Measurements from ENCODE around the gene SYT1.

SYT1 gene

GRCh38 chr12:79301181-79301580 lies 436.6 kb downstream of the SYT1 start:
- no peaks in the 10 kb centered on the region for H3K9me3 ChIP-seq (ENCODE audit: insufficient read depth, low read depth, low read length)
- no peak overlapping the region for H3K4me3 ChIP-seq (ENCODE audit: low read length)
- no peaks in the 10 kb centered on the region for H3K4me1 ChIP-seq (ENCODE audit: insufficient read depth, low read length)
- H3K9ac ChIP-seq (ENCODE audit: low read depth, low read length) = no peak overlapping the region
- no peaks in the 10 kb centered on the region for H3K27me3 ChIP-seq (ENCODE audit: insufficient read depth, low read length)
- H3K36me3 ChIP-seq (ENCODE audit: insufficient read depth, low read depth, low read length) = peaks cover 28% of the 10 kb centered on the region
- no peak overlapping the region for H3K27ac ChIP-seq (ENCODE audit: low read length)

DNA sequence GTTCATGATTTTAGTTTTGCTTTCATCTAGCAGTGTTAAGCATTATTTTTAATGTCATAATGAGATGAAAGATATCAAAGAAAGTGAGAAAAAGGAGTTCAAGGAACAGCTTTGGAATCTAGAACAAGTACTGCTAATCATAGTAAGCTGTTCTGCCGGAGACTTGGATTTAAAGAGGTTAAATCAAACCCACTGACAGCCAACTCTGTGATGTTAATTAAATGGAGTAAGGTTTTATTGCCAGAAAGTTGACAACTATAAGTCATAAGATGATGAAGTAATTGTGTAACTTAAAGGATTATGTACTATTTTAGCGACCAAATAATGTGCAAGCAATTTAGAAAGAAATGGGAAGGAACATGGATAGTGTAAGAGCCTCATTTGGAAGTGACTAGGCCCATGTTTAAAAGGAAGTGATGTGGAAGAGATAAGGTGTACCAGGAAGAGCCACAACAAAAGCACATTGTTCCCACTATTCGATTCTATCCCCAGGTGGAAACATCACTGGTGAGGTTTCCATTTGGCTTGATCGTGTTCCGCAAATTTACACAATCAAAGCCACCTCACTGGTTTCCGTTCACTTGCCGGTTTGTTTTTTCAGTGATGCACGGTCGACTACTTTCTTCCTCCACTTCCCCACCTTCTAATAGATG lies 437.7 kb downstream of the SYT1 start:
- Histone ChIP-seq H3K9me3 (ENCODE audit: insufficient read depth, low read depth, low read length) (no peaks in the 10 kb centered on the region), H3K36me3 (ENCODE audit: insufficient read depth, low read depth, low read length) (peaks cover 19% of the 10 kb centered on the region; the same call in 1 of the 2 replicates), H3K9ac (ENCODE audit: low read depth, low read length) (no peak overlapping the region), H3K4me1 (ENCODE audit: insufficient read depth, low read length) (no peaks in the 10 kb centered on the region), H3K27ac (ENCODE audit: low read length) (no peak overlapping the region), H3K27me3 (ENCODE audit: insufficient read depth, low read length) (no peaks in the 10 kb centered on the region), H3K4me3 (ENCODE audit: low read length) (no peak overlapping the region)

GRCh38 chr12:79307340-79307739 lies 442.8 kb downstream of the SYT1 start:
- H3K9me3 ChIP-seq (ENCODE audit: insufficient read depth, low read depth, low read length) = no peaks in the 10 kb centered on the region
- no peaks in the 10 kb centered on the region for H3K27me3 ChIP-seq (ENCODE audit: insufficient read depth, low read length)
- no peak overlapping the region for H3K9ac ChIP-seq (ENCODE audit: low read depth, low read length)
- H3K4me3 ChIP-seq (ENCODE audit: low read length) = no peak overlapping the region
- no peaks in the 10 kb centered on the region for H3K4me1 ChIP-seq (ENCODE audit: insufficient read depth, low read length)
- no peaks in the 10 kb centered on the region for H3K36me3 ChIP-seq (ENCODE audit: insufficient read depth, low read depth, low read length)
- H3K27ac ChIP-seq (ENCODE audit: low read length) = no peak overlapping the region

GRCh38 chr12:79309039-79309438 lies 444.5 kb downstream of the SYT1 start:
- H3K4me3 ChIP-seq (ENCODE audit: low read length) = no peak overlapping the region
- H3K9me3 ChIP-seq (ENCODE audit: insufficient read depth, low read depth, low read length) = no peaks in the 10 kb centered on the region
- no peaks in the 10 kb centered on the region for H3K27me3 ChIP-seq (ENCODE audit: insufficient read depth, low read length)
- H3K27ac ChIP-seq (ENCODE audit: low read length) = no peak overlapping the region
- H3K4me1 ChIP-seq (ENCODE audit: insufficient read depth, low read length) = no peaks in the 10 kb centered on the region
- no peak overlapping the region for H3K9ac ChIP-seq (ENCODE audit: low read depth, low read length)
- no peaks in the 10 kb centered on the region for H3K36me3 ChIP-seq (ENCODE audit: insufficient read depth, low read depth, low read length)

DNA sequence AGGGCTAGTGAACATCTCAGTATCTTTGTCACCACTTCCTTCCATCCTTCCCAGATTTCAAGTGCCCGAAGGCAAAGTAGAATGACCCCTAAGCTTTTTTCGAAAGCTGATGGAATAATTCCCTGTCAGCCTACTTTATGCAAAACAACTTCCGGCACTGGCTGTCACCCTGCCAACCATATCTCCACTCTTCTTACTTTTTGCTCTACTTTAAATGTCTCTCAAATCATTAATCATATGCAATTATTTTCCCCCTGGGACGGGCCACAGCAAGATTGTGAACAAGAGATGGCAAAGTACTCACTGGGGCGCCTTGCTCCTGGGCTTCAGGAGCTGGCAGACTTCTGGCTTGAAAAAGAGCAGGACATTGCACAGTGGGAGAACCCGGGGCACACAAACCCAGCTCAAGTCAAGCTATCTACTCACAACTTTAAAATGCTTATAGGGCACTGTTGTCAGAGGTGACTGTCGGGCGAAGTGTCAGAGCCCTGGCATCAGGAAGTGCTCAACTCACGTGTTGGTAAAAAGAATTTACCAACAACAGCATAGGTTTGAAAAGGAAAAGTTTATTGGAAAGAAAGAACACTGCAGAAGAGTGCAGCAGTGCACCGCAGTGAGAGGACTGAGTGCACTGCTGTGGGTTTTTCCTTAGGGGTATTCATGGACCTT lies 452.7 kb downstream of the SYT1 start:
- H3K9ac ChIP-seq (ENCODE audit: low read depth, low read length) = no peak overlapping the region
- no peaks in the 10 kb centered on the region for H3K27me3 ChIP-seq (ENCODE audit: insufficient read depth, low read length)
- no peaks in the 10 kb centered on the region for H3K9me3 ChIP-seq (ENCODE audit: insufficient read depth, low read depth, low read length)
- peaks cover 8% of the 10 kb centered on the region; the same call in 1 of the 2 replicates for H3K4me1 ChIP-seq (ENCODE audit: insufficient read depth, low read length)
- H3K4me3 ChIP-seq (ENCODE audit: low read length) = no peak overlapping the region
- H3K27ac ChIP-seq (ENCODE audit: low read length) = no peak overlapping the region
- no peaks in the 10 kb centered on the region for H3K36me3 ChIP-seq (ENCODE audit: insufficient read depth, low read depth, low read length)

DNA sequence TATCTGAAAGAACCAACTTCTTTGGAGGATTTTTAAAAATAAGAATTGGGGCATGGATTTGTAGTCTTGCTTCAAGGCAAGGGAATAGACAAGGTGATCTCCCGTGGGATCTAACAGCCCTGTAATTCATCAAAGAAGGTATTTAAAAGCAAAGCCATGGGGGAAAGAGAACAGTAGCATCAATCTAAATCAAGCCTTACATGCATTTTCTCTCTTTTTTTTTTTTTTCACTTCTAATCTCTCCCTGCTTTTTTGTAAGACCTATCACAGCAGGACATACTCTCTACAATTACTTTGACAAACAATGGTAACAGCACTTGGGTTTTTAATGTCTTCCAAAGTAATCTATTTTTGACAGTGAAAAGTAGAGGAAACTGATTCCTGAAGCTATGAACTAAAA lies 458.3 kb downstream of the SYT1 start:
- Histone ChIP-seq H3K27ac (ENCODE audit: low read length) (no peak overlapping the region), H3K9me3 (ENCODE audit: insufficient read depth, low read depth, low read length) (no peaks in the 10 kb centered on the region), H3K27me3 (ENCODE audit: insufficient read depth, low read length) (no peaks in the 10 kb centered on the region), H3K4me1 (ENCODE audit: insufficient read depth, low read length) (peaks cover 8% of the 10 kb centered on the region; the same call in 1 of the 2 replicates), H3K4me3 (ENCODE audit: low read length) (no peak overlapping the region), H3K36me3 (ENCODE audit: insufficient read depth, low read depth, low read length) (no peaks in the 10 kb centered on the region), H3K9ac (ENCODE audit: low read depth, low read length) (no peak overlapping the region)

DNA sequence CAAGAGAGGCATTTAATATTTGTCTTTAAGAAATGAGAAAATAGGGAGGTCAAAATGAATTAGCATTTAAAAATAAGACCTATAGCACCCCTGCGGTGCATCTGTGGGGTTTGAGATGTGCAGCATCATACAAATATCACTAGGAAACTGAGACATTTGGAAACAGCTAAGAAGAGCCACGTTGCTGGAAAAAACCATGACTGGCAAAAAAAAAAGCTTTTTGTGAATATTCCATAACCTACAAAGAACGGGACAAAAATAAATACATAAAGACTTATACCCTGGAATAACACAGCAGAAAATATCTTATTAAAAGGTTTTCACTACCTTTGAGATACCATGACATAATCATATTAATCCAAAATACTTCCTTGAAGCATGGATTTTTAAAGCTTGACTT lies 460.0 kb downstream of the SYT1 start:
- Histone ChIP-seq H3K27ac (ENCODE audit: low read length) (no peak overlapping the region), H3K27me3 (ENCODE audit: insufficient read depth, low read length) (no peaks in the 10 kb centered on the region), H3K4me1 (ENCODE audit: insufficient read depth, low read length) (peaks cover 8% of the 10 kb centered on the region; the same call in 1 of the 2 replicates), H3K9ac (ENCODE audit: low read depth, low read length) (no peak overlapping the region), H3K9me3 (ENCODE audit: insufficient read depth, low read depth, low read length) (no peaks in the 10 kb centered on the region), H3K4me3 (ENCODE audit: low read length) (no peak overlapping the region), H3K36me3 (ENCODE audit: insufficient read depth, low read depth, low read length) (no peaks in the 10 kb centered on the region)

DNA sequence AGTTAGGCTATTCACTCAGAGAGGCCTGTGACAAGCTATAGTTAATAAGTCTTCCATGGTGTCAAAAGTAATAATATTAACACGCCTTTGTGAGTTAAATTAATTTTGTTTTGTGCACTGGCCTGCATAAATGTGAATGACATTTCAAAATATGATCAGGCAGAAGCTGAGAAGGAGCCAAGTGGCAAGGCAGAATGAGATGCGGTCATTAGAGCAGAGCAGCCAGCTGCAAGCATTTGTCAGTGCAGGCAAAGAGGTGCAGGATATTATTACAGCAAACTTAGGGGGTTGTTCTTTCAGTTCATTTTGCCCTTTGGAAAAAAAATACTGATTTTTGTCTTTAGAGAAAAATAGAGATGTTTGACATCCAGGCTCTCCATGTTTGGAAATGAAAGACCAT lies 461.6 kb downstream of the SYT1 start:
- Histone ChIP-seq H3K36me3 (ENCODE audit: insufficient read depth, low read depth, low read length) (no peaks in the 10 kb centered on the region), H3K27ac (ENCODE audit: low read length) (no peak overlapping the region), H3K4me1 (ENCODE audit: insufficient read depth, low read length) (peaks cover 8% of the 10 kb centered on the region; the same call in 1 of the 2 replicates), H3K4me3 (ENCODE audit: low read length) (no peak overlapping the region), H3K27me3 (ENCODE audit: insufficient read depth, low read length) (no peaks in the 10 kb centered on the region), H3K9ac (ENCODE audit: low read depth, low read length) (no peak overlapping the region), H3K9me3 (ENCODE audit: insufficient read depth, low read depth, low read length) (no peaks in the 10 kb centered on the region)

GRCh38 chr12:79326663-79327062 lies 462.1 kb downstream of the SYT1 start:
- H3K36me3 ChIP-seq (ENCODE audit: insufficient read depth, low read depth, low read length) = no peaks in the 10 kb centered on the region
- peaks cover 8% of the 10 kb centered on the region; the same call in 1 of the 2 replicates for H3K4me1 ChIP-seq (ENCODE audit: insufficient read depth, low read length)
- no peaks in the 10 kb centered on the region for H3K9me3 ChIP-seq (ENCODE audit: insufficient read depth, low read depth, low read length)
- H3K27ac ChIP-seq (ENCODE audit: low read length) = no peak overlapping the region
- H3K9ac ChIP-seq (ENCODE audit: low read depth, low read length) = no peak overlapping the region
- H3K4me3 ChIP-seq (ENCODE audit: low read length) = no peak overlapping the region
- no peaks in the 10 kb centered on the region for H3K27me3 ChIP-seq (ENCODE audit: insufficient read depth, low read length)

- Histone ChIP-seq H3K27me3 (ENCODE audit: insufficient read depth, low read length) (no peaks in the 10 kb centered on the region), H3K4me1 (ENCODE audit: insufficient read depth, low read length) (peaks cover 11% of the 10 kb centered on the region; the same call in 1 of the 2 replicates), H3K4me3 (ENCODE audit: low read length) (no peak overlapping the region), H3K9me3 (ENCODE audit: insufficient read depth, low read depth, low read length) (no peaks in the 10 kb centered on the region), H3K9ac (ENCODE audit: low read depth, low read length) (no peak overlapping the region), H3K36me3 (ENCODE audit: insufficient read depth, low read depth, low read length) (no peaks in the 10 kb centered on the region), H3K27ac (ENCODE audit: low read length) (no peak overlapping the region)
Measured at GRCh38 chr12:79327465-79327864, 462.9 kb downstream of the SYT1 start.

GRCh38 chr12:79329933-79330332 lies 465.4 kb downstream of the SYT1 start:
- Histone ChIP-seq H3K9ac (ENCODE audit: low read depth, low read length) (no peak overlapping the region), H3K36me3 (ENCODE audit: insufficient read depth, low read depth, low read length) (no peaks in the 10 kb centered on the region), H3K27me3 (ENCODE audit: insufficient read depth, low read length) (no peaks in the 10 kb centered on the region), H3K27ac (ENCODE audit: low read length) (no peak overlapping the region), H3K4me3 (ENCODE audit: low read length) (no peak overlapping the region), H3K9me3 (ENCODE audit: insufficient read depth, low read depth, low read length) (no peaks in the 10 kb centered on the region), H3K4me1 (ENCODE audit: insufficient read depth, low read length) (peaks cover 19% of the 10 kb centered on the region; the same call in 1 of the 2 replicates)

DNA sequence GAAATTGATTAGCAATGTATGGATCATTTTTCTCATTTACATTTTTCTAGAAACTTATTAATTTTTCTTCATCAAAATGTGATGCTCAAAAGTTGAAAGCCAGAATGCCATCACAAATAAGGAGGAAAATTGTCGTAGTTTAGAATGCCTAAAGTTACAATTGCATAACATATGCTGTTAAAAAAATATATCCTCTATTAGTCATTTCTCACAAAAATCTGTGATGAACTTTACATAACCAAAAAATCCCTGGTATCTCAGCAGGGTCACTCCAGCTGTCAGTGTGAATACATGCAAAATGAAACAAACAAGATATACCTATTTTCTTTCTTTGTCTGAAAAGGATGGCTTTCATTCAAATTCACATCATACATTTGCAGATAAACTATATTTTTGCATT lies 467.3 kb downstream of the SYT1 start:
- Histone ChIP-seq H3K9ac (ENCODE audit: low read depth, low read length) (no peak overlapping the region), H3K27me3 (ENCODE audit: insufficient read depth, low read length) (no peaks in the 10 kb centered on the region), H3K4me1 (ENCODE audit: insufficient read depth, low read length) (peaks cover 19% of the 10 kb centered on the region; the same call in 1 of the 2 replicates), H3K9me3 (ENCODE audit: insufficient read depth, low read depth, low read length) (no peaks in the 10 kb centered on the region), H3K36me3 (ENCODE audit: insufficient read depth, low read depth, low read length) (no peaks in the 10 kb centered on the region), H3K27ac (ENCODE audit: low read length) (no peak overlapping the region), H3K4me3 (ENCODE audit: low read length) (no peak overlapping the region)

Measured in iPS-20b (cell line).